Ovary (tissue), 3 donors: ENCODE results near the gene FLOT2.

Experiments used
- POLR2A ChIP-seq: fragments of 450-650 bp; IDR thresholded peaks from one replicate; pipeline ENCODE4 v1.6.1; 2017; ENCODE audit warnings: antibody characterized with exemption, mild to moderate bottlenecking, moderate library complexity
- TF ChIP-seq, protein P1 (sequence below), 3 donors: fragments of 450-650 bp in 2 of 3; fragments of 200-600 bp in 1 of 3; IDR thresholded peaks; one replicate each; pipeline versions ENCODE4 v1.5.1 to v1.8.0; 2016 to 2022; ENCODE audit warnings: antibody characterized with exemption in 3 of 3, mild to moderate bottlenecking in 1 of 3
- donor health status: DM: no; HTN: no; CAD: no.

- no peak for TF ChIP-seq POLR2A
- TF ChIP-seq, protein P1, sequence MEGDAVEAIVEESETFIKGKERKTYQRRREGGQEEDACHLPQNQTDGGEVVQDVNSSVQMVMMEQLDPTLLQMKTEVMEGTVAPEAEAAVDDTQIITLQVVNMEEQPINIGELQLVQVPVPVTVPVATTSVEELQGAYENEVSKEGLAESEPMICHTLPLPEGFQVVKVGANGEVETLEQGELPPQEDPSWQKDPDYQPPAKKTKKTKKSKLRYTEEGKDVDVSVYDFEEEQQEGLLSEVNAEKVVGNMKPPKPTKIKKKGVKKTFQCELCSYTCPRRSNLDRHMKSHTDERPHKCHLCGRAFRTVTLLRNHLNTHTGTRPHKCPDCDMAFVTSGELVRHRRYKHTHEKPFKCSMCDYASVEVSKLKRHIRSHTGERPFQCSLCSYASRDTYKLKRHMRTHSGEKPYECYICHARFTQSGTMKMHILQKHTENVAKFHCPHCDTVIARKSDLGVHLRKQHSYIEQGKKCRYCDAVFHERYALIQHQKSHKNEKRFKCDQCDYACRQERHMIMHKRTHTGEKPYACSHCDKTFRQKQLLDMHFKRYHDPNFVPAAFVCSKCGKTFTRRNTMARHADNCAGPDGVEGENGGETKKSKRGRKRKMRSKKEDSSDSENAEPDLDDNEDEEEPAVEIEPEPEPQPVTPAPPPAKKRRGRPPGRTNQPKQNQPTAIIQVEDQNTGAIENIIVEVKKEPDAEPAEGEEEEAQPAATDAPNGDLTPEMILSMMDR (IDR thresholded peaks at IDR 0.05), result no peak
These were observed 43.7 kb upstream of the FLOT2 start for GRCh38 chr17:28941251-28941650.
